GM19372 (cell line): ENCODE results near the gene OLFM1.

Source experiments
- ATAC-seq: cut with Tn5 transposase; IDR thresholded peaks from one replicate; pipeline ENCODE4 v1.9.1; 2021; ENCODE audit warnings: mild to moderate bottlenecking, low read depth, moderate library complexity; ENCODE audit not compliant: unreplicated experiment

The OLFM1 gene

GRCh38 chr9:135127718-135128670 is 40.5 kb downstream of the OLFM1 start:
- no peak for ATAC-seq

GRCh38 chr9:135129137-135129695 is 41.7 kb downstream of the OLFM1 start:
- no peak for ATAC-seq

- ATAC-seq, result no peak
Measured at GRCh38 chr9:135130207-135130976, 42.9 kb downstream of the OLFM1 start.

GRCh38 chr9:135131488-135131887 is 44.0 kb downstream of the OLFM1 start:
- ATAC-seq, result no peak

GRCh38 chr9:135132008-135132407 is 44.5 kb downstream of the OLFM1 start:
- ATAC-seq, result no peak

GRCh38 chr9:135134268-135135022 is 47.0 kb downstream of the OLFM1 start:
- ATAC-seq, result no peak

- ATAC-seq, result no peak
Measured at GRCh38 chr9:135135171-135135928, 47.9 kb downstream of the OLFM1 start.

- no peak for ATAC-seq
Measured at GRCh38 chr9:135135929-135136315, 48.5 kb downstream of the OLFM1 start.

GRCh38 chr9:135136481-135136880 is 49.0 kb downstream of the OLFM1 start:
- no peak for ATAC-seq

GRCh38 chr9:135136991-135137832 is 49.7 kb downstream of the OLFM1 start:
- ATAC-seq, result no peak

GRCh38 chr9:135138078-135138855 is 50.8 kb downstream of the OLFM1 start:
- no peak for ATAC-seq

- ATAC-seq, result no peak
Measured at GRCh38 chr9:135139366-135139959, 52.0 kb downstream of the OLFM1 start.

GRCh38 chr9:135141183-135141774 is 53.8 kb downstream of the OLFM1 start:
- no peak for ATAC-seq

- ATAC-seq, result no peak
Measured at GRCh38 chr9:135144581-135145170, 57.2 kb downstream of the OLFM1 start.

- ATAC-seq, result no peak
Measured at GRCh38 chr9:135145312-135145711, 57.8 kb downstream of the OLFM1 start.

GRCh38 chr9:135146241-135146640 is 58.8 kb downstream of the OLFM1 start:
- no peak for ATAC-seq
